Endothelial cell (in vitro differentiated cells): ENCODE measurements around the gene PTPN1. TPM values are rescaled to one million over a fixed set of nuclear protein-coding genes. Genes with fewer than 3 reads are reported as not detected.

Source experiments
- DNase-seq: peaks from one replicate; pipeline ENCODE4 v3.0.0; 2021; ENCODE audit warnings: low spot score
- H3K27ac Mint-ChIP-seq: one replicate; pipeline ENCODE4 v1.8.0; 2021; ENCODE audit warnings: mixed read lengths, inconsistent platforms; ENCODE audit not compliant: unreplicated experiment
- H3K27me3 Mint-ChIP-seq: one replicate; pipeline ENCODE4 v1.8.0; 2021; ENCODE audit warnings: mild to moderate bottlenecking, moderate library complexity, mixed read lengths, inconsistent platforms; ENCODE audit not compliant: unreplicated experiment
- H3K36me3 Mint-ChIP-seq: one replicate; pipeline ENCODE4 v1.8.0; 2021; ENCODE audit warnings: mild to moderate bottlenecking, low read depth, mixed read lengths, inconsistent platforms; ENCODE audit not compliant: unreplicated experiment
- H3K4me1 Mint-ChIP-seq: one replicate; pipeline ENCODE4 v1.8.0; 2021; ENCODE audit warnings: mild to moderate bottlenecking, mixed read lengths, inconsistent platforms; ENCODE audit not compliant: unreplicated experiment
- H3K4me3 Mint-ChIP-seq: one replicate; pipeline ENCODE4 v1.8.0; 2021; ENCODE audit warnings: mild to moderate bottlenecking, mixed read lengths, inconsistent platforms; ENCODE audit not compliant: unreplicated experiment
- H3K9me3 Mint-ChIP-seq: one replicate; pipeline ENCODE4 v1.8.0; 2021; ENCODE audit warnings: mixed read lengths, inconsistent platforms; ENCODE audit not compliant: unreplicated experiment
- total RNA-seq: library from RNA; stranded (reverse); fragmentation: NEBNext Ultra II Directional; extraction: Animal tissue kit (Norgen Biotek cat#: 25700); gene quantifications from one replicate; pipeline ENCODE4 v1.2.1, GENCODE V29; 2021; ENCODE audit not compliant: unreplicated experiment
- TF ChIP-seq, protein P1 (sequence below): fragments of 200-600 bp; sonication (generic); IDR thresholded peaks from one replicate; pipeline ENCODE4 v1.5.0; 2021; ENCODE audit warnings: antibody characterized with exemption; ENCODE audit not compliant: unreplicated experiment

Gene PTPN1
- total RNA-seq, 1 donor from 2014 or later = 46.0 TPM

GRCh38 chr20:50482396-50482981 is 27.7 kb upstream of the PTPN1 start:
- Mint-ChIP-seq H3K36me3 (no peaks in the 10 kb centered on the region), H3K4me3 (no peak overlapping the region), H3K27me3 (no peaks in the 10 kb centered on the region), H3K4me1 (peaks cover 4% of the 10 kb centered on the region), H3K27ac (no peak overlapping the region), H3K9me3 (no peaks in the 10 kb centered on the region)
- no peak for DNase-seq
- TF ChIP-seq, protein P1, sequence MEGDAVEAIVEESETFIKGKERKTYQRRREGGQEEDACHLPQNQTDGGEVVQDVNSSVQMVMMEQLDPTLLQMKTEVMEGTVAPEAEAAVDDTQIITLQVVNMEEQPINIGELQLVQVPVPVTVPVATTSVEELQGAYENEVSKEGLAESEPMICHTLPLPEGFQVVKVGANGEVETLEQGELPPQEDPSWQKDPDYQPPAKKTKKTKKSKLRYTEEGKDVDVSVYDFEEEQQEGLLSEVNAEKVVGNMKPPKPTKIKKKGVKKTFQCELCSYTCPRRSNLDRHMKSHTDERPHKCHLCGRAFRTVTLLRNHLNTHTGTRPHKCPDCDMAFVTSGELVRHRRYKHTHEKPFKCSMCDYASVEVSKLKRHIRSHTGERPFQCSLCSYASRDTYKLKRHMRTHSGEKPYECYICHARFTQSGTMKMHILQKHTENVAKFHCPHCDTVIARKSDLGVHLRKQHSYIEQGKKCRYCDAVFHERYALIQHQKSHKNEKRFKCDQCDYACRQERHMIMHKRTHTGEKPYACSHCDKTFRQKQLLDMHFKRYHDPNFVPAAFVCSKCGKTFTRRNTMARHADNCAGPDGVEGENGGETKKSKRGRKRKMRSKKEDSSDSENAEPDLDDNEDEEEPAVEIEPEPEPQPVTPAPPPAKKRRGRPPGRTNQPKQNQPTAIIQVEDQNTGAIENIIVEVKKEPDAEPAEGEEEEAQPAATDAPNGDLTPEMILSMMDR = no peak

DNA sequence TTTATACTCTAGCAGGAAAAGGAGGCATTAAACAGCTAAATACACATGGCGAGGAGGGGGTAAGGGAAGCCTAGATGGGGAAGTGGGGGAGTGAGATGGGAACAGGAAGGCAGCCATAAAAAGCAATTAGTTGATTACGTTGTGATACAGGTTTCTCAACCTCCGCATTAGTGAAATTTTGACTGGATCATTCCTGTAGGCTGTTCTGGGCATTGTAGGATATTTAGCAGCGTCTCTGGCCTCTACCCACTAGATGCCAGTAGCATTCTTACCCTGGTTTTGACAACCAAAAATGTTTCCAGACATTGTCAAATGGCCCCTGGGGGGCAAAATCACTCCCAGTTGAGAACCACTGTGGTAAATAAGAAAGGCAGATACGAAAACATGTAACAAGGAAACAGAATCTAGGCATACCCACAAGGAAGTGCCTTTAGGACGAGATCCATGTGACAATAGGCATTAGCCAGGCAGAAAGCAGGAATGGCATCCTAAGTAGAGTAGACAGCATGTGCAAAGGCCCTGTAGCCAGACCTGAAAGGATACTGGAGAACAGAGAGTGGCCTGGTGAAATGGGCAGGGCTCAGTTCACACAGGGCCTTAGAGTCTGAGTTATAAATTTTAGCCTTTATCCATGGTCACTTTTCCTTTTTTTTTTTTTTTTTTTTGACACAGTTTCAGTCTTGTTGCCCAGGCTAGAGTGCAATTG is 25.8 kb upstream of the PTPN1 start:
- peaks cover 4% of the 10 kb centered on the region for H3K4me1 Mint-ChIP-seq
- no peak for DNase-seq
- no peaks in the 10 kb centered on the region for H3K36me3 Mint-ChIP-seq
- H3K4me3 Mint-ChIP-seq = no peak overlapping the region
- no peaks in the 10 kb centered on the region for H3K27me3 Mint-ChIP-seq
- H3K9me3 Mint-ChIP-seq = no peaks in the 10 kb centered on the region
- TF ChIP-seq, protein P1 = no peak
- H3K27ac Mint-ChIP-seq = no peak overlapping the region

DNA sequence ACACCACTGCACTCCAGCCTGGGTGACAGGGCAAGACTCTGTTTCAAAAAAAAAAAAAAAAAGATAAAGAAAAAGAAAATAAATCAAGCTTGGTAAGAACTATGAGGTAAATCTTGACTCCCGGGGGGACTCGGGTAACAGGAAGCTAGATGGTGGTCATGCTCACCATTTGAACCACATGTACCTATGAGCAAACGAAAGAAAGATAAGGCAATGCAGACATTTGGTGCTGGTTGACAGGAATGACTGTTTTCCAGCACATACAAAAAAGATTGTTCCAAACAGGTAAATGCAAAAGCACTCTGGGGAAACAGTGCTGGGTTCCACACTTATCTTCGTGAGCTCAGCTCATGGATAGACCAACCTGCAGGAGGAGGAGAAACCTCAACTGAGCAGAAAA is 22.8 kb upstream of the PTPN1 start:
- Mint-ChIP-seq H3K4me1 (peaks cover 15% of the 10 kb centered on the region), H3K4me3 (no peak overlapping the region), H3K9me3 (no peaks in the 10 kb centered on the region), H3K36me3 (no peaks in the 10 kb centered on the region), H3K27me3 (peaks cover 1% of the 10 kb centered on the region), H3K27ac (no peak overlapping the region)
- TF ChIP-seq, protein P1 = no peak
- DNase-seq = no peak

DNA sequence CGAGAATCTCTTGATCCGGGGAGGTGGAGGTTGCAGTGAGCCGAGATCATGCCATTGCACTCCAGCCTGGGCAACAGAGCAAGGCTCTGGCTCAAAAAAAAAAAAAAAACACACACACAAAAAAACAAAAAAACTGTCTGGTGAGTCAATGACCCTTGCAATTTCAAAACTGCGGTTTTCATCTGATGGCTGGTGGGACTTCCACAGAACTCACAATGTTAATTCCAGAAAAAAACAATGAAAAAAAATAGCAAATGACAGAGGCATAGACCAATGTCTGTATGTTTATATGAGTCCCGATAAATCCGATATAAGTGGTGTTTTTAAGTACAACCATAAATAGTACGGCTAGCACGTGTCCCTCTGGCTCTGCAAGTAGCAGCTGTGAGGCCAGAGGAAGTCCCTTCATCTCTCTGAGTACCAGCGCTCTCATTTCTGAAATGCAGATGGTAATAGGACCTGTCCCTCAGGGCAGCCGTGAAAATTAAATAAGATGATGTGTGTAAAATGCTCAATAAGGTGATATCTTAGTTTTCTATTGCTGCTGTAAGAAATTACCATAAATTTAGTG is 21.9 kb upstream of the PTPN1 start:
- no peak for DNase-seq
- TF ChIP-seq, protein P1 = no peak
- Mint-ChIP-seq H3K27ac (no peak overlapping the region), H3K36me3 (no peaks in the 10 kb centered on the region), H3K4me3 (no peak overlapping the region), H3K27me3 (peaks cover 2% of the 10 kb centered on the region), H3K9me3 (no peaks in the 10 kb centered on the region), H3K4me1 (peaks cover 17% of the 10 kb centered on the region)

GRCh38 chr20:50491168-50491567 is 19.0 kb upstream of the PTPN1 start:
- H3K9me3 Mint-ChIP-seq = no peaks in the 10 kb centered on the region
- no peak overlapping the region for H3K4me3 Mint-ChIP-seq
- TF ChIP-seq, protein P1 = no peak
- peaks cover 2% of the 10 kb centered on the region for H3K27me3 Mint-ChIP-seq
- no peaks in the 10 kb centered on the region for H3K36me3 Mint-ChIP-seq
- H3K27ac Mint-ChIP-seq = peak overlapping the region; percentile 93
- DNase-seq = no peak
- H3K4me1 Mint-ChIP-seq = peaks cover 13% of the 10 kb centered on the region
